SK-N-MC (cell line): Measurements from ENCODE around the gene GID8.

Experiments used
- EZH2 ChIP-seq: fragments of 200-600 bp; sonication (generic); IDR thresholded peaks from one replicate; pipeline ENCODE4 v1.6.1; 2017; ENCODE audit warnings: antibody characterized with exemption
- FOXP2 ChIP-seq: optimal IDR thresholded peaks from 2 replicates; pipeline ENCODE3; 2011; ENCODE audit warnings: mild to moderate bottlenecking, moderate library complexity; ENCODE audit not compliant: insufficient read depth; ENCODE audit errors: extremely low read length, control extremely low read depth

- TF ChIP-seq FOXP2: no peak
- no peak for TF ChIP-seq EZH2
Observed at GRCh38 chr20:62994869-62995281, 56.9 kb downstream of the GID8 start.
